Caco-2 (cell line): ENCODE measurements around the gene LIPC. TPM values are rescaled to one million over a fixed set of nuclear protein-coding genes. Genes with fewer than 3 reads are reported as not detected.
A peak's percentile ranks its signal among the peaks of the same experiment; 100 is the strongest.

Experiments
- BruUV-seq: library from RNA; stranded (reverse); fragments of 400-500 nt; replicated peaks from 2 replicates; lab custom pipeline; 2021; lab: Mats Ljungman, UMichigan
- CTCF ChIA-PET: fragments of 300-600 bp; sonication (Branson Sonifier 250); formaldehyde crosslinking; loops from one replicate; lab custom pipeline; 2022; ENCODE audit warnings: antibody characterized with exemption; lab: Charles Lee
- POLR2A ChIA-PET: fragments of 300-600 bp; sonication (Branson Sonifier 250); formaldehyde crosslinking; loops from one replicate; lab custom pipeline; 2022; ENCODE audit warnings: antibody characterized with exemption; lab: Charles Lee
- DNase-seq, 2 experiments: peaks; one replicate each; pipeline versions ENCODE4 v3.0.0 to v3.0.0-alpha.2; 2020 to 2022
- H3K27me3 ChIP-seq: replicated peaks from 2 replicates; pipeline ENCODE4 v1.6.0; 2011; ENCODE audit warnings: low read length; ENCODE audit not compliant: control insufficient read depth, insufficient read depth
- H3K36me3 ChIP-seq: 2 replicates; pipeline ENCODE4 v1.5.1; 2011; ENCODE audit warnings: low read length; ENCODE audit not compliant: control insufficient read depth, insufficient read depth
- H3K4me1 ChIP-seq: fragments of 250-450 bp; sonication (Bioruptor Pico); 2 replicates; pipeline ENCODE4 v1.5.1; 2020; ENCODE audit warnings: mild to moderate bottlenecking
- H3K4me3 ChIP-seq: 2 replicates; pipeline ENCODE4 v1.5.1; 2011; ENCODE audit warnings: low read depth, mild to moderate bottlenecking, control low read depth, low read length
- H3K9me3 ChIP-seq: fragments of 250-450 bp; sonication (Bioruptor Pico); 2 replicates; pipeline ENCODE4 v1.5.1; 2020; ENCODE audit warnings: mild to moderate bottlenecking, moderate library complexity
- H3K27ac Mint-ChIP-seq: one replicate; pipeline ENCODE4 v1.8.0; 2022; ENCODE audit warnings: mixed read lengths; ENCODE audit not compliant: unreplicated experiment
- H3K27me3 Mint-ChIP-seq: one replicate; pipeline ENCODE4 v1.8.0; 2022; ENCODE audit warnings: mixed read lengths; ENCODE audit not compliant: insufficient read depth, unreplicated experiment
- H3K36me3 Mint-ChIP-seq: one replicate; pipeline ENCODE4 v1.8.0; 2022; ENCODE audit warnings: mild to moderate bottlenecking, mixed read lengths; ENCODE audit not compliant: insufficient read depth, unreplicated experiment
- H3K4me1 Mint-ChIP-seq: one replicate; pipeline ENCODE4 v1.8.0; 2022; ENCODE audit warnings: low read depth, mixed read lengths; ENCODE audit not compliant: unreplicated experiment
- H3K4me3 Mint-ChIP-seq: one replicate; pipeline ENCODE4 v1.8.0; 2022; ENCODE audit warnings: mild to moderate bottlenecking, moderate library complexity, mixed read lengths; ENCODE audit not compliant: unreplicated experiment
- H3K9me3 Mint-ChIP-seq: one replicate; pipeline ENCODE4 v1.8.0; 2022; ENCODE audit warnings: mixed read lengths; ENCODE audit not compliant: unreplicated experiment
- intact Hi-C: fragments of 100-400 bp; cut with micrococcal nuclease; formaldehyde crosslinking; loops from one replicate; pipeline ENCODE4 v1.10.0; 2022; ENCODE audit not compliant: unreplicated experiment
- total RNA-seq: library from RNA; stranded (reverse); gene quantifications from 2 replicates; pipeline ENCODE4 v1.2.3, GENCODE V29; 2022
- TF ChIP-seq, protein P1 (sequence below), 2 experiments: fragments of 200-600 bp in 1 of 2; IDR thresholded peaks; 1 replicate in 1 of 2; 2 replicates in 1 of 2; pipeline versions ENCODE4 v1.5.1 to v1.8.0; 2011 to 2022; ENCODE audit warnings: antibody characterized with exemption in 1 of 2, control low read depth in 1 of 2, inconsistent platforms in 1 of 2, low read depth in 1 of 2, low read length in 1 of 2, mild to moderate bottlenecking in 1 of 2, moderate library complexity in 1 of 2; ENCODE audit not compliant: insufficient read depth in 1 of 2, severe bottlenecking in 1 of 2, unreplicated experiment in 1 of 2

The LIPC gene
- total RNA-seq, 1 experiment from 2014 or later = 17.6 TPM

- no peak for DNase-seq
- Histone ChIP-seq H3K4me1 (peaks cover 61% of the 10 kb centered on the region), H3K4me3 (no peak overlapping the region), H3K27me3 (no peaks in the 10 kb centered on the region), H3K9me3 (no peaks in the 10 kb centered on the region), H3K36me3 (no peaks in the 10 kb centered on the region; the same call in 1 of the 2 replicates)
- H3K27ac Mint-ChIP-seq = no peak overlapping the region
- intact Hi-C loops = no loop called here
- peaks cover 12% of the 10 kb centered on the region for H3K36me3 Mint-ChIP-seq
- no peak overlapping the region for H3K4me3 Mint-ChIP-seq
- H3K9me3 Mint-ChIP-seq = no peaks in the 10 kb centered on the region
- ChIA-PET POLR2A (no interaction called here), CTCF (no interaction called here)
- BruUV-seq = no TSS peak
- TF ChIP-seq, protein P1, sequence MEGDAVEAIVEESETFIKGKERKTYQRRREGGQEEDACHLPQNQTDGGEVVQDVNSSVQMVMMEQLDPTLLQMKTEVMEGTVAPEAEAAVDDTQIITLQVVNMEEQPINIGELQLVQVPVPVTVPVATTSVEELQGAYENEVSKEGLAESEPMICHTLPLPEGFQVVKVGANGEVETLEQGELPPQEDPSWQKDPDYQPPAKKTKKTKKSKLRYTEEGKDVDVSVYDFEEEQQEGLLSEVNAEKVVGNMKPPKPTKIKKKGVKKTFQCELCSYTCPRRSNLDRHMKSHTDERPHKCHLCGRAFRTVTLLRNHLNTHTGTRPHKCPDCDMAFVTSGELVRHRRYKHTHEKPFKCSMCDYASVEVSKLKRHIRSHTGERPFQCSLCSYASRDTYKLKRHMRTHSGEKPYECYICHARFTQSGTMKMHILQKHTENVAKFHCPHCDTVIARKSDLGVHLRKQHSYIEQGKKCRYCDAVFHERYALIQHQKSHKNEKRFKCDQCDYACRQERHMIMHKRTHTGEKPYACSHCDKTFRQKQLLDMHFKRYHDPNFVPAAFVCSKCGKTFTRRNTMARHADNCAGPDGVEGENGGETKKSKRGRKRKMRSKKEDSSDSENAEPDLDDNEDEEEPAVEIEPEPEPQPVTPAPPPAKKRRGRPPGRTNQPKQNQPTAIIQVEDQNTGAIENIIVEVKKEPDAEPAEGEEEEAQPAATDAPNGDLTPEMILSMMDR (IDR thresholded peaks at IDR 0.05; ENCODE audit: insufficient read depth in 1 of 2, low read depth in 1 of 2, low read length in 1 of 2, severe bottlenecking in 1 of 2, unreplicated experiment in 1 of 2) = no peak
- H3K4me1 Mint-ChIP-seq = peaks cover 49% of the 10 kb centered on the region
- no peaks in the 10 kb centered on the region for H3K27me3 Mint-ChIP-seq
Measured at GRCh38 chr15:58532126-58532525, 100.3 kb downstream of the LIPC start.

DNA sequence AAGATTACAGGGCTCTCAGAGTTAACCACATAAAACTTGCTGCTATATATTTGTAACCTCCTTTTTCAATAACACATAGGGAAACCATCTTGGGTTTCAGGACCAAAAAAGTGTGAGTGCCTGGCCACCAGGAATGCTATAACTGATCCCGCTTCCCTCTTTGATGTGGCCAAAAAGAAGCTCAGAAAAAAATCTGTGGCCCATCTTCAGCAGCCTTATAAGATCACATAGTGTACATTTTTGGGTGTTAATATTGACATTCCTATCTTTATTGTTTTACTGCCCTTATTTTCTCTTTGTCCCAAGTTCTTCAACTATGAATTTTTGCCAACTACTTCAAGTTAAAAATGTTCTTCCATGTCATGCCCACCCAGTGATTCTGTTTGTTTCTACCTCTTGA, 102.8 kb downstream of the LIPC start:
- Mint-ChIP-seq H3K4me1 (peaks cover 38% of the 10 kb centered on the region), H3K27ac (peak overlapping the region; percentile 45), H3K27me3 (no peaks in the 10 kb centered on the region), H3K9me3 (no peaks in the 10 kb centered on the region), H3K36me3 (peaks cover 6% of the 10 kb centered on the region), H3K4me3 (peak overlapping the region; percentile 41)
- TF ChIP-seq, protein P1 (IDR thresholded peaks at IDR 0.05; ENCODE audit: insufficient read depth in 1 of 2, low read depth in 1 of 2, low read length in 1 of 2, severe bottlenecking in 1 of 2, unreplicated experiment in 1 of 2) = no peak
- ChIA-PET POLR2A (interaction anchor here (1.1 kb wide), 1 partner anchor 64 kb away, joined by 3 read pairs; no protein-coding TSS in a partner anchor), CTCF (interaction anchor here (1.0 kb wide), 2 partner anchors 59 to 307 kb away, joined by 3 to 4 read pairs; no protein-coding TSS in a partner anchor)
- peaks cover 39% of the 10 kb centered on the region for H3K4me1 ChIP-seq
- intact Hi-C loops = loop anchor here (2.0 kb wide), 1 partner anchor 56 kb away; no protein-coding TSS in a partner anchor
- peak in 1 of 2 experiments; percentile 36 for DNase-seq
- H3K27me3 ChIP-seq = no peaks in the 10 kb centered on the region
- H3K4me3 ChIP-seq = no peak overlapping the region
- no TSS peak for BruUV-seq
- no peaks in the 10 kb centered on the region for H3K9me3 ChIP-seq
- H3K36me3 ChIP-seq = no peaks in the 10 kb centered on the region; the same call in 1 of the 2 replicates

GRCh38 chr15:58535337-58535736, 103.5 kb downstream of the LIPC start:
- Mint-ChIP-seq H3K4me3 (peak overlapping the region; percentile 41), H3K27me3 (no peaks in the 10 kb centered on the region), H3K27ac (peak overlapping the region; percentile 45), H3K9me3 (no peaks in the 10 kb centered on the region), H3K36me3 (peaks cover 6% of the 10 kb centered on the region), H3K4me1 (peaks cover 46% of the 10 kb centered on the region)
- POLR2A ChIA-PET = no interaction called here
- BruUV-seq = no TSS peak
- no peaks in the 10 kb centered on the region for H3K9me3 ChIP-seq
- no peaks in the 10 kb centered on the region; the same call in none of the 2 replicates for H3K36me3 ChIP-seq
- peaks cover 38% of the 10 kb centered on the region for H3K4me1 ChIP-seq
- CTCF ChIA-PET = interaction anchor here (1.0 kb wide), 1 partner anchor 60 kb away, joined by 3 read pairs; no protein-coding TSS in a partner anchor
- intact Hi-C loops = loop anchor here (1.0 to 2.0 kb wide), 3 partner anchors 55 to 69 kb away; no protein-coding TSS in a partner anchor
- H3K27me3 ChIP-seq = no peaks in the 10 kb centered on the region
- peak; percentile 54 to 56 for DNase-seq
- TF ChIP-seq, protein P1 (IDR thresholded peaks at IDR 0.05; ENCODE audit: insufficient read depth in 1 of 2, low read depth in 1 of 2, low read length in 1 of 2, severe bottlenecking in 1 of 2, unreplicated experiment in 1 of 2) = no peak
- no peak overlapping the region for H3K4me3 ChIP-seq
